Measurements from ENCODE around the gene SARDH. TPM values are rescaled to one million over a fixed set of nuclear protein-coding genes. Genes with fewer than 3 reads are reported as not detected.
"Not testable (repeated sequence)": the region's sequence is repeated elsewhere in the genome, so short reads cannot be mapped to it uniquely, and the experiment has no call there.

SARDH gene
- total RNA-seq, 1 donor from 2014 or later = 0.68 TPM

DNA sequence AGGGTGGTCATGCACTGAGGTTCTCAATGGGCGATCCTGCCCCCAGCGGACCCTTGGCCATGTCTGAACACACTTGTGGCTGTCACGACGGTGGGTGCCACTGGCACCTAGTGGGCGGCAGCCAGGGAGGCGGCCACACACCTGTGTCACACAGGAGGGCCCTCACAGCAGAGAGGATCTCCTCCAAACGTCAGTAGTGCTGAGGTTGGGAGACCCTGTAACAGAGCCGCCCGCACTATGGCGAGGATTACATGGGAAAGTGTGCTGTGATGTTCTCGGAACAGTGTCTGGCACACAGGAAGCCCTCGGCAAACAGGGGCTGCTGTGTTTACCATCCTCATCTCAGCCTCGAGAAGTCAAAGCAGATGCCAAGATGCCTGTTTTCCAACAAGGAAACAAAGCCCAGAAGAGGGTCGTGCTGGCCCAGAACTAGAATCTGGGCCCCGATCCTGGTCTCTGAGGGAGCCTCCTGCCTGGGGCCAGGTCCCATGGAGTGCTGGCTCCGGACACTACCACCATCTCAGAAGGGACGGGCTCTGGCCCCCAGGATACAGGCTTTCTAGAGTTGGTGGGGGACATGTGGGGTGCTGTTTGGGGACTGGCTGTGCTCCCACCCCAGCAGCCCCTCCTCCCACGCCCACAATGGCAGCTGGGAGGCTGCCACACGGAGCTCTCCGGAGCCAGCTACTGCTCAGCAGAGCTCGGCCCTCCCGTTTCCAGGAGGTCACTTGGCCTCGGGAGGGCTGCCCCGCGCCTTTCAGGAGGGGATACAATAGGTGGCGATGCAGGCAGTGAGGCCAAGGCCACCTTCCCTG lies 53.8 kb downstream of the SARDH start:
- Mint-ChIP-seq H3K36me3 (ENCODE audit: low read depth) (no peaks in the 10 kb centered on the region), H3K27me3 (no peaks in the 10 kb centered on the region), H3K4me1 (peaks cover 20% of the 10 kb centered on the region), H3K27ac (peak overlapping the region; percentile 99), H3K9me3 (no peaks in the 10 kb centered on the region), H3K4me3 (peak overlapping the region; percentile 82)
- intact Hi-C loops (cut with micrococcal nuclease) = no loop called here
- DNase-seq = no peak

DNA sequence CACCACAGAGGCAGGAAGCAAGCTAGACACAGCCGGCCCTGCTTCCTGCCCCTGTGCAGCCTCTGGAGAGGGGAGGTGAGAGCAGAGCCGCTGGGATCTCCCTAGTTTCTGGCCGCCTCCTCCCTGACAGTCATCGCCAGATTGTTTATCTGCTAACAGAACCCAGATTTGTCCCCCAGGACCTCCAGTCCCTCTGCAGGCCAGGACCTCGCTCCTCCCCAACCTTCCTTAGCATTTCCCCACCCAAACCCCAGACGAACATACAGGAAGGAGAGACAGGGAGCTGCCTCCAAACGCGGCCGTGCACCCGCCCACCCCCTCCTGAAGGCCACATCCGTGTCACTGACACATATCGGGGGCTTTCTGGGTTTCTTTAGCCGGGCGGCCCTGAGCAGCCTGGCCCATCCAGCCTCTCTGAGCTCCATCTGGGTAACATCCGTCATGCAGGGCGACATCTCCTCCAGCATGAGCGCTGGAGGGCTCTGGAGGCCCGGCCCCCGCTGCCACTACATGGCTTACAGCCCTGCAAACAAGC lies 54.5 kb downstream of the SARDH start:
- Mint-ChIP-seq H3K4me1 (peaks cover 20% of the 10 kb centered on the region), H3K27ac (peak overlapping the region; percentile 99), H3K9me3 (no peaks in the 10 kb centered on the region), H3K4me3 (peak overlapping the region; percentile 82), H3K27me3 (no peaks in the 10 kb centered on the region), H3K36me3 (ENCODE audit: low read depth) (no peaks in the 10 kb centered on the region)
- intact Hi-C loops (cut with micrococcal nuclease) = no loop called here
- peak; percentile 88 for DNase-seq

GRCh38 chr9:133682818-133683585 lies 55.1 kb downstream of the SARDH start:
- H3K9me3 Mint-ChIP-seq = no peaks in the 10 kb centered on the region

GRCh38 chr9:133681658-133682306 lies 56.4 kb downstream of the SARDH start:
- peaks cover 32% of the 10 kb centered on the region for H3K4me1 Mint-ChIP-seq
- H3K27ac Mint-ChIP-seq = no peak overlapping the region
- no peak for DNase-seq
- H3K36me3 Mint-ChIP-seq (ENCODE audit: low read depth) = no peaks in the 10 kb centered on the region
- intact Hi-C loops (cut with micrococcal nuclease) = no loop called here
- H3K9me3 Mint-ChIP-seq = no peaks in the 10 kb centered on the region
- H3K27me3 Mint-ChIP-seq = no peaks in the 10 kb centered on the region
- H3K4me3 Mint-ChIP-seq = no peak overlapping the region

More at GRCh38 chr9:133682818-133683585, 55.1 kb downstream of the SARDH start:
- no peaks in the 10 kb centered on the region for H3K27me3 Mint-ChIP-seq
- intact Hi-C loops (cut with micrococcal nuclease) = no loop called here
- peak overlapping the region; percentile 99 for H3K27ac Mint-ChIP-seq
- peaks cover 23% of the 10 kb centered on the region for H3K4me1 Mint-ChIP-seq
- H3K36me3 Mint-ChIP-seq (ENCODE audit: low read depth) = no peaks in the 10 kb centered on the region
- peak overlapping the region; percentile 82 for H3K4me3 Mint-ChIP-seq
- no peak for DNase-seq

GRCh38 chr9:133680976-133681657 lies 57.0 kb downstream of the SARDH start:
- Mint-ChIP-seq H3K36me3 (ENCODE audit: low read depth) (no peaks in the 10 kb centered on the region), H3K4me3 (no peak overlapping the region), H3K9me3 (no peaks in the 10 kb centered on the region), H3K27ac (no peak overlapping the region), H3K27me3 (no peaks in the 10 kb centered on the region), H3K4me1 (peaks cover 37% of the 10 kb centered on the region)
- intact Hi-C loops (cut with micrococcal nuclease) = no loop called here
- no peak for DNase-seq

DNA sequence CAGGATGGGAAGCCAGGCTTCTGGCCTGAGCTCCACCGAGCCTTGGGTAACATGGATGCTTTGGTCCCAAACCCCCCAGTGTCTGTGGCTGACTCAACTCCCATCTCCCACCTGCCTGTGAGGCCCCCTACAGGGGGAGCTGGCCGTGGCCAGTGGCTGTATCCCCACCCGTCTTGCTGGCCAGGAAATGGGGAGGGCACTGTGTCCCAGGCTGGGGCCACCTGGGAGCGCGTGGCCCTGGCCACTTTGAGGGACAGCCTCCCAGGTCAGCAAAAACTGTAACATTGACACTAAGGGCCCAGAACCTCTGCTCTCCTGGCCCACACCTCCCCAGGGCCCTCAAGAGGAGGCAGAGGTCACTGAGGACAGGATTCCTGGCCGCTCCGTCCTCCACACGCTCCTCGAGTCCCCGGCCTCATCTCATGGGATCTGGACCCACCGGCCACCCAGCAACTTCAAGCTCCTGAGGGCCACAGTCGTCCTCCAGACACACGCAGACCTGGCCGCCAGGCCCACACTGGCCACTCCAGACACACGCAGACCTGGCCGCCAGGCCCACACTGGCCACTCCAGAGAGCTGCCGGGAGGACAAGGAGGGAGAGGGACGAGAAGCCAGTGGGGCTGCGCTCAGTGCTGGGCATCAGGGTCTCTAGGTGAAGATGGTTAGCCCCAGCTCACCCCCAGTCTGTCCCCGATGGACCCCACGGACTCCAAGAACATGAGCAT lies 57.7 kb downstream of the SARDH start:
- no peak for DNase-seq
- Mint-ChIP-seq H3K9me3 (no peaks in the 10 kb centered on the region), H3K27me3 (no peaks in the 10 kb centered on the region), H3K36me3 (ENCODE audit: low read depth) (no peaks in the 10 kb centered on the region), H3K4me1 (peaks cover 42% of the 10 kb centered on the region), H3K4me3 (no peak overlapping the region), H3K27ac (no peak overlapping the region)
- intact Hi-C loops (cut with micrococcal nuclease) = no loop called here

DNA sequence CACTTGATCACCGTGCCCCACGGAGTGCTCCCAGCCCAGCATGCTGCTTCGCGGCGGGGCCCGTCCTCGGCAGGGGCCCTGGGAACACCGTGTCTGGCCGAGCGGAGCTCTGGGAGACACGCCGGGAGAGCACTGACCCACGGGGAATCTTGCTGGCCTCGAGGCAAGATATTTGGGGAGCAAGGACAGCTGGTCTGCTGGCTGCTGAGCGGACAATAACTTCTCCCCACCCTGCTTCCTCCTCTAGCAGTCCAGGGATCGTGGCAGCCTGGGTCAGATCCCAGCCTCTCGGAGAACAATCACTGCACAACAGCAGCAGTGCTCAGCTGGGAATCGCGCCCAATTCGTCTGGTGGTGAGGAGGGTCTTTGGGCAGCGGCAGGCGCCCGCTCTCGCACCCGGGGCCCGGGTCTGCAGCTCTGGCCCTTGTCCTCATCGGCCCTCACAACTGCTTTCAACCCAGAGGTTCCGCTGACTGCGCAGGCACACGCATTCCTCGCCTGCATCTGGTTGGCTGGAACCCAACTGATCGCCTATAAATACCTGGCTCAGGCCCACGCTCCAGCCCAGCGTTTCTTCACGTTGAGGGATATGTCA lies 58.6 kb downstream of the SARDH start:
- Mint-ChIP-seq H3K27ac (no peak overlapping the region), H3K4me1 (peaks cover 45% of the 10 kb centered on the region)

GRCh38 chr9:133679056-133679455 lies 59.1 kb downstream of the SARDH start:
- Mint-ChIP-seq H3K4me1 (peaks cover 41% of the 10 kb centered on the region), H3K9me3 (no peaks in the 10 kb centered on the region), H3K27ac (no peak overlapping the region), H3K36me3 (ENCODE audit: low read depth) (no peaks in the 10 kb centered on the region), H3K27me3 (no peaks in the 10 kb centered on the region), H3K4me3 (no peak overlapping the region)
- intact Hi-C loops (cut with micrococcal nuclease) = no loop called here
- no peak for DNase-seq

More for the DNA sequence above, 58.6 kb downstream of the SARDH start:
- no peaks in the 10 kb centered on the region for H3K9me3 Mint-ChIP-seq
- H3K27me3 Mint-ChIP-seq = no peaks in the 10 kb centered on the region
- no peaks in the 10 kb centered on the region for H3K36me3 Mint-ChIP-seq (ENCODE audit: low read depth)
- H3K4me3 Mint-ChIP-seq = no peak overlapping the region
- DNase-seq = no peak
- intact Hi-C loops (cut with micrococcal nuclease) = no loop called here

- DNase-seq = peak; percentile 89
- Mint-ChIP-seq H3K4me1 (peaks cover 30% of the 10 kb centered on the region), H3K4me3 (peak overlapping the region; percentile 61), H3K36me3 (ENCODE audit: low read depth) (no peaks in the 10 kb centered on the region), H3K27ac (peak overlapping the region; percentile 85), H3K27me3 (no peaks in the 10 kb centered on the region), H3K9me3 (no peaks in the 10 kb centered on the region)
- intact Hi-C loops (cut with micrococcal nuclease) = no loop called here
Measured at GRCh38 chr9:133677126-133678010, 60.8 kb downstream of the SARDH start.

GRCh38 chr9:133676450-133676849 lies 61.7 kb downstream of the SARDH start:
- peaks cover 25% of the 10 kb centered on the region for H3K4me1 Mint-ChIP-seq
- no peaks in the 10 kb centered on the region for H3K27me3 Mint-ChIP-seq
- DNase-seq = no peak
- H3K9me3 Mint-ChIP-seq = no peaks in the 10 kb centered on the region
- no peak overlapping the region for H3K4me3 Mint-ChIP-seq
- H3K36me3 Mint-ChIP-seq (ENCODE audit: low read depth) = no peaks in the 10 kb centered on the region
- intact Hi-C loops (cut with micrococcal nuclease) = no loop called here
- H3K27ac Mint-ChIP-seq = no peak overlapping the region

DNA sequence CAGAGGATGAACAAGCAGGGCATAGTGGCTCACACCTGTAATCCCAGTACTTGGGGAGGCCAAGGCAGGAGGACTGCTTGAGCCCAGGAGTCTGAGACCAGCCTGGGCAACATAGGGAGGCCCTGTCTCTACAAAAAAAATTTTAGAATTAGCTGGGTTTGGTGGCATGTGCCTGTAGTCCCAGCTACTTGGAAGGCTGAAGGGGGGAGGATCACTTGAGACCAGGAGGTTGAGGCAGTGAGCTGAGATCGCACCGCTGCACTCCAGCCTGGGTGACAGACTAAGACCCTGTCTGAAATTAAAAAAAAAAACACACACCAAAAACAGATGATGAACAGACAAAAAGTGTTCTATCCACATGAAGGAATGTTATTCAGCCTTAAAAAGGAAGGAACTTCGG lies 62.4 kb downstream of the SARDH start:
- Mint-ChIP-seq H3K4me3 (peak overlapping the region; percentile 3), H3K4me1 (peaks cover 25% of the 10 kb centered on the region)
- intact Hi-C loops (cut with micrococcal nuclease); H3K36me3 Mint-ChIP-seq (ENCODE audit: low read depth); H3K9me3 Mint-ChIP-seq; DNase-seq; H3K27me3 Mint-ChIP-seq; H3K27ac Mint-ChIP-seq: not testable (repeated sequence)

GRCh38 chr9:133674091-133674490 lies 64.1 kb downstream of the SARDH start:
- H3K4me1 Mint-ChIP-seq = peaks cover 25% of the 10 kb centered on the region
- H3K27me3 Mint-ChIP-seq = no peaks in the 10 kb centered on the region
- H3K9me3 Mint-ChIP-seq = no peaks in the 10 kb centered on the region
- H3K4me3 Mint-ChIP-seq = no peak overlapping the region
- intact Hi-C loops (cut with micrococcal nuclease) = no loop called here
- H3K27ac Mint-ChIP-seq = no peak overlapping the region
- no peak for DNase-seq
- no peaks in the 10 kb centered on the region for H3K36me3 Mint-ChIP-seq (ENCODE audit: low read depth)

Measured in activated CD4-positive, alpha-beta T cell treated with anti-CD3 and anti-CD28 coated beads, Interleukin-2, amount 10 ng/mL, durations not matched to agents 24 days and 14 days (primary cell).